GM23338 (cell line): ENCODE measurements around the gene KRT81. TPM values are rescaled to one million over a fixed set of nuclear protein-coding genes. Genes with fewer than 3 reads are reported as not detected.

ENCODE experiments used
- ATAC-seq: fragments of 200-7000 bp; cut with Tn5 transposase; 3 replicates; pipeline ENCODE4 v1.9.1; 2020
- DNase-seq: peaks from one replicate; pipeline ENCODE4 v3.0.0-alpha.2; 2015; ENCODE audit warnings: low spot score
- H2AFZ ChIP-seq: fragments of 200-600 bp; sonication (generic); 2 replicates; pipeline ENCODE4 v1.8.0; 2016; ENCODE audit warnings: antibody characterized with exemption, mild to moderate bottlenecking, moderate library complexity
- H3F3A ChIP-seq: fragments of 200-600 bp; sonication (generic); replicated peaks from 2 replicates; pipeline ENCODE4 v1.8.0; 2017; ENCODE audit warnings: antibody characterized with exemption, mixed run types, low read depth
- H3K27ac ChIP-seq: fragments of 200-600 bp; sonication (generic); 2 replicates; pipeline ENCODE4 v1.6.1; 2016; ENCODE audit warnings: low read depth
- H3K27me3 ChIP-seq: fragments of 200-600 bp; sonication (generic); 2 replicates; pipeline ENCODE4 v1.8.0; 2016; ENCODE audit warnings: mild to moderate bottlenecking, mixed run types, moderate library complexity; ENCODE audit not compliant: insufficient read depth
- H3K36me3 ChIP-seq: fragments of 200-600 bp; sonication (generic); 2 replicates; pipeline ENCODE4 v1.8.0; 2016; ENCODE audit warnings: mild to moderate bottlenecking; ENCODE audit not compliant: insufficient read depth
- H3K4me1 ChIP-seq: fragments of 200-600 bp; sonication (generic); 2 replicates; pipeline ENCODE4 v1.8.0; 2016; ENCODE audit warnings: mild to moderate bottlenecking, moderate library complexity; ENCODE audit not compliant: insufficient read depth
- H3K4me2 ChIP-seq: fragments of 200-600 bp; sonication (generic); 2 replicates; pipeline ENCODE4 v1.7.1; 2017; ENCODE audit warnings: mixed run types
- H3K4me3 ChIP-seq: fragments of 200-600 bp; sonication (generic); 2 replicates; pipeline ENCODE4 v1.6.1; 2016; ENCODE audit warnings: mixed run types
- H3K79me2 ChIP-seq: fragments of 200-600 bp; sonication (generic); replicated peaks from 2 replicates; pipeline ENCODE4 v1.8.0; 2017; ENCODE audit warnings: mild to moderate bottlenecking; ENCODE audit not compliant: insufficient read depth
- H3K9me2 ChIP-seq: fragments of 200-600 bp; sonication (generic); 2 replicates; pipeline ENCODE4 v1.8.0; 2017; ENCODE audit not compliant: insufficient read depth
- H4K20me1 ChIP-seq: fragments of 200-600 bp; sonication (generic); replicated peaks from 2 replicates; pipeline ENCODE4 v1.8.0; 2017; ENCODE audit warnings: mild to moderate bottlenecking; ENCODE audit not compliant: insufficient read depth
- H3K27ac Mint-ChIP-seq: 2 replicates; pipeline ENCODE4 v1.8.0; 2020; ENCODE audit warnings: inconsistent platforms, mild to moderate bottlenecking, moderate library complexity, mixed read lengths
- H3K27me3 Mint-ChIP-seq: 3 replicates; pipeline ENCODE4 v1.8.0; 2022; ENCODE audit warnings: low read depth, mild to moderate bottlenecking, moderate library complexity, mixed read lengths, inconsistent platforms; ENCODE audit not compliant: insufficient read depth, poor library complexity
- H3K36me3 Mint-ChIP-seq: 3 replicates; pipeline ENCODE4 v1.8.0; 2021; ENCODE audit warnings: low read depth, mild to moderate bottlenecking, inconsistent platforms, moderate library complexity, mixed read lengths
- H3K4me1 Mint-ChIP-seq: 3 replicates; pipeline ENCODE4 v1.8.0; 2020; ENCODE audit warnings: mild to moderate bottlenecking, inconsistent platforms, mixed read lengths
- H3K4me3 Mint-ChIP-seq: 3 replicates; pipeline ENCODE4 v1.8.0; 2021; ENCODE audit warnings: moderate library complexity, mild to moderate bottlenecking, inconsistent platforms, mixed read lengths
- H3K9me3 Mint-ChIP-seq: 3 replicates; pipeline ENCODE4 v1.8.0; 2020; ENCODE audit warnings: moderate library complexity, mild to moderate bottlenecking, inconsistent platforms, mixed read lengths
- CREB1 ChIP-seq: fragments of 250-450 bp; sonication (Bioruptor Pico); IDR thresholded peaks from 2 replicates; pipeline ENCODE4 v1.5.0; 2020; ENCODE audit warnings: low read depth, mild to moderate bottlenecking, moderate library complexity
- EZH2 ChIP-seq: fragments of 200-600 bp; sonication (generic); IDR thresholded peaks from one replicate; pipeline ENCODE4 v1.8.0; 2017; ENCODE audit warnings: antibody characterized with exemption, mild to moderate bottlenecking, low read depth; ENCODE audit not compliant: unreplicated experiment
- EZH2phosphoT487 ChIP-seq: fragments of 200-600 bp; sonication (generic); IDR thresholded peaks from one replicate; pipeline ENCODE4 v1.8.1; 2018; ENCODE audit warnings: antibody characterized with exemption; ENCODE audit not compliant: unreplicated experiment
- JUNB ChIP-seq: IDR thresholded peaks from one replicate; pipeline ENCODE4 v1.6.1; 2016; ENCODE audit warnings: antibody characterized with exemption; ENCODE audit not compliant: unreplicated experiment
- NANOG ChIP-seq: IDR thresholded peaks from 2 replicates; pipeline ENCODE4 v1.6.1; 2016; ENCODE audit warnings: antibody characterized with exemption, borderline replicate concordance
- POLR2AphosphoS5 ChIP-seq: IDR thresholded peaks from 2 replicates; pipeline ENCODE4 v1.6.1; 2016; ENCODE audit warnings: antibody characterized with exemption, low read depth
- STAT1 ChIP-seq: IDR thresholded peaks from one replicate; pipeline ENCODE4 v1.6.1; 2016; ENCODE audit warnings: antibody characterized with exemption; ENCODE audit not compliant: unreplicated experiment
- ZNF114 ChIP-seq: fragments of 250-450 bp; sonication (Bioruptor Pico); IDR thresholded peaks from 2 replicates; pipeline ENCODE4 v1.5.0; 2020; ENCODE audit warnings: mild to moderate bottlenecking, moderate library complexity
- polyA plus RNA-seq: library from polyadenylated mRNA; unstranded; fragments of >200 nt; fragmentation: Nextera tagmentation; extraction: Ambion mirVana; gene quantifications from 2 replicates; pipeline ENCODE4 v1.2.1, GENCODE V29; 2016
- total RNA-seq: library from RNA; depleted of rRNA; stranded (reverse); fragments of >200 nt; shearing (Covaris generic); gene quantifications from 2 replicates; pipeline ENCODE4 v1.2.3, GENCODE V29; 2014
- TF ChIP-seq, protein P1 (sequence below): fragments of 250-450 bp; sonication (Bioruptor Pico); IDR thresholded peaks from 2 replicates; pipeline ENCODE4 v1.5.0; 2020; ENCODE audit warnings: mild to moderate bottlenecking, moderate library complexity
- TF ChIP-seq, protein P2 (sequence below): IDR thresholded peaks from 2 replicates; pipeline ENCODE4 v1.6.1; 2016; ENCODE audit warnings: antibody characterized with exemption

Gene KRT81
- total and polyA plus RNA-seq, 2 experiments from 2014 or later, result not detected

DNA sequence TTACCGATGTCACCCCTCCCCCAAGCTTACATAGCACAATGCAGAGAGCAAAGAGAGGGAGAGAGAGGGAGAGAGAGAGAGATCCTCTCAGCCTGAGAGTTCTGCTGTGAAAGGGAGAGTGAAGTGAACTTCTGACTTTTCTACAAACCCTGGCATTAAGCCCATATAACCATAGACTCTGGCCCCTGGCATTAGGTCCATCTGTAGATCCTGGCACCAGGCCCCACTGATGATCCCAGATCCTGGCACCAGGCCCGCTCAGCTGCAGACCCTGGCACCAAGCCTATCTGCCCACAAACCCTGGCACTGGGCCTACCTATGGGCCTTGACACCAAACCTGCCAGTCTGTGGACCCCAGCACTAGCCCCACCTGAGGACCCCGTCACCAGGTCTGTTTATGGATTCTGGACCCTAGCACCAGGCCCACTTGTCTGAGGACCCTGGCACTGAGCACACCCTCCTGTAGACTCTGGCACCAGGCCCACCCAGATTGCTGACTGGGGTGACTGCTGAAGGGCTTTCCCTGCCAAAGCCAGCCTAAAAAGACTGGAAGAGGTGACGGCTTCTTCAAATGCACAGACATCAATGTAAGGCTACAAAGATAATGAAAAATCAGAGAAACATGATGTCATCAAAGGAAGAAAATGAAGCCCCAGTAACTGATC lies 44.4 kb upstream of the KRT81 start (continued):
- TF ChIP-seq, protein P1, sequence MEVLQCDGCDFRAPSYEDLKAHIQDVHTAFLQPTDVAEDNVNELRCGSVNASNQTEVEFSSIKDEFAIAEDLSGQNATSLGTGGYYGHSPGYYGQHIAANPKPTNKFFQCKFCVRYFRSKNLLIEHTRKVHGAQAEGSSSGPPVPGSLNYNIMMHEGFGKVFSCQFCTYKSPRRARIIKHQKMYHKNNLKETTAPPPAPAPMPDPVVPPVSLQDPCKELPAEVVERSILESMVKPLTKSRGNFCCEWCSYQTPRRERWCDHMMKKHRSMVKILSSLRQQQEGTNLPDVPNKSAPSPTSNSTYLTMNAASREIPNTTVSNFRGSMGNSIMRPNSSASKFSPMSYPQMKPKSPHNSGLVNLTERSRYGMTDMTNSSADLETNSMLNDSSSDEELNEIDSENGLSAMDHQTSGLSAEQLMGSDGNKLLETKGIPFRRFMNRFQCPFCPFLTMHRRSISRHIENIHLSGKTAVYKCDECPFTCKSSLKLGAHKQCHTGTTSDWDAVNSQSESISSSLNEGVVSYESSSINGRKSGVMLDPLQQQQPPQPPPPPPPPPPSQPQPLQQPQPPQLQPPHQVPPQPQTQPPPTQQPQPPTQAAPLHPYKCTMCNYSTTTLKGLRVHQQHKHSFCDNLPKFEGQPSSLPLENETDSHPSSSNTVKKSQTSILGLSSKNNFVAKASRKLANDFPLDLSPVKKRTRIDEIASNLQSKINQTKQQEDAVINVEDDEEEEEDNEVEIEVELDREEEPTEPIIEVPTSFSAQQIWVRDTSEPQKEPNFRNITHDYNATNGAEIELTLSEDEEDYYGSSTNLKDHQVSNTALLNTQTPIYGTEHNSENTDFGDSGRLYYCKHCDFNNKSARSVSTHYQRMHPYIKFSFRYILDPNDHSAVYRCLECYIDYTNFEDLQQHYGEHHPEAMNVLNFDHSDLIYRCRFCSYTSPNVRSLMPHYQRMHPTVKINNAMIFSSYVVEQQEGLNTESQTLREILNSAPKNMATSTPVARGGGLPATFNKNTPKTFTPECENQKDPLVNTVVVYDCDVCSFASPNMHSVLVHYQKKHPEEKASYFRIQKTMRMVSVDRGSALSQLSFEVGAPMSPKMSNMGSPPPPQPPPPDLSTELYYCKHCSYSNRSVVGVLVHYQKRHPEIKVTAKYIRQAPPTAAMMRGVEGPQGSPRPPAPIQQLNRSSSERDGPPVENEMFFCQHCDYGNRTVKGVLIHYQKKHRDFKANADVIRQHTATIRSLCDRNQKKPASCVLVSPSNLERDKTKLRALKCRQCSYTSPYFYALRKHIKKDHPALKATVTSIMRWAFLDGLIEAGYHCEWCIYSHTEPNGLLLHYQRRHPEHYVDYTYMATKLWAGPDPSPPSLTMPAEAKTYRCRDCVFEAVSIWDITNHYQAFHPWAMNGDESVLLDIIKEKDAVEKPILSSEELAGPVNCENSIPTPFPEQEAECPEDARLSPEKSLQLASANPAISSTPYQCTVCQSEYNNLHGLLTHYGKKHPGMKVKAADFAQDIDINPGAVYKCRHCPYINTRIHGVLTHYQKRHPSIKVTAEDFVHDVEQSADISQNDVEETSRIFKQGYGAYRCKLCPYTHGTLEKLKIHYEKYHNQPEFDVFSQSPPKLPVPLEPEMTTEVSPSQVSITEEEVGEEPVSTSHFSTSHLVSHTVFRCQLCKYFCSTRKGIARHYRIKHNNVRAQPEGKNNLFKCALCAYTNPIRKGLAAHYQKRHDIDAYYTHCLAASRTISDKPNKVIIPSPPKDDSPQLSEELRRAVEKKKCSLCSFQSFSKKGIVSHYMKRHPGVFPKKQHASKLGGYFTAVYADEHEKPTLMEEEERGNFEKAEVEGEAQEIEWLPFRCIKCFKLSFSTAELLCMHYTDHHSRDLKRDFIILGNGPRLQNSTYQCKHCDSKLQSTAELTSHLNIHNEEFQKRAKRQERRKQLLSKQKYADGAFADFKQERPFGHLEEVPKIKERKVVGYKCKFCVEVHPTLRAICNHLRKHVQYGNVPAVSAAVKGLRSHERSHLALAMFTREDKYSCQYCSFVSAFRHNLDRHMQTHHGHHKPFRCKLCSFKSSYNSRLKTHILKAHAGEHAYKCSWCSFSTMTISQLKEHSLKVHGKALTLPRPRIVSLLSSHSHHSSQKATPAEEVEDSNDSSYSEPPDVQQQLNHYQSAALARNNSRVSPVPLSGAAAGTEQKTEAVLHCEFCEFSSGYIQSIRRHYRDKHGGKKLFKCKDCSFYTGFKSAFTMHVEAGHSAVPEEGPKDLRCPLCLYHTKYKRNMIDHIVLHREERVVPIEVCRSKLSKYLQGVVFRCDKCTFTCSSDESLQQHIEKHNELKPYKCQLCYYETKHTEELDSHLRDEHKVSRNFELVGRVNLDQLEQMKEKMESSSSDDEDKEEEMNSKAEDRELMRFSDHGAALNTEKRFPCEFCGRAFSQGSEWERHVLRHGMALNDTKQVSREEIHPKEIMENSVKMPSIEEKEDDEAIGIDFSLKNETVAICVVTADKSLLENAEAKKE (CRISPR knock-in tag), result no peak

DNA sequence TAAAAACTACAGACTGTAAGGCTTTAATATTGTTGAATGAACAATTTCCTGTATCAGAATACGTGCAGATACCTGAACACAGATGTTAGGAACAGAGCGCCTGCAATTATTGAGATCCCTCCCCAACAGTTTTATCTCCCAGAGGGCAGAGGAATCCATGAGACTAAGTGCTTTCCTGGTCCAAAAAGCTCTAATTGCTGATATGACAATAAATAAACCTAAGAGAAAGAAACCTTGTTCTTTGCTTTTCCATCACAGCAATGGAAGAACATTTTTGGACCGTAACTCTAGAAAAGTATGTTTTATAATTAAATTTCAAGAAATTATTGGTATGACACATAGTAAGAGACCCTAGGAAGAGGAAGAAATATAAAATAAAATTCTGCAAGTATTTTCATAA lies 42.9 kb upstream of the KRT81 start:
- no peaks in the 10 kb centered on the region for H3K36me3 Mint-ChIP-seq
- Histone ChIP-seq H3K27me3 (no peaks in the 10 kb centered on the region), H3K36me3 (no peaks in the 10 kb centered on the region), H3K4me2 (no peak overlapping the region), H2AFZ (no peak overlapping the region), H3K4me1 (peaks cover 7% of the 10 kb centered on the region; the same call in 1 of the 2 replicates), H3K4me3 (no peak overlapping the region), H3K79me2 (no peaks in the 10 kb centered on the region), H3F3A (no peaks in the 10 kb centered on the region), H3K9me2 (no peaks in the 10 kb centered on the region), H3K27ac (no peak overlapping the region), H4K20me1 (no peaks in the 10 kb centered on the region)
- no peak overlapping the region for H3K4me3 Mint-ChIP-seq
- H3K4me1 Mint-ChIP-seq, result peaks cover 8% of the 10 kb centered on the region; the same call in 2 of the 3 replicates
- DNase-seq (no peak), ATAC-seq (no peak)
- no peaks in the 10 kb centered on the region for H3K9me3 Mint-ChIP-seq
- H3K27ac Mint-ChIP-seq, result no peak overlapping the region
- H3K27me3 Mint-ChIP-seq, result peaks cover 4% of the 10 kb centered on the region
- no peak for TF ChIP-seq NANOG
- no peak for TF ChIP-seq EZH2
- TF ChIP-seq, protein P2, sequence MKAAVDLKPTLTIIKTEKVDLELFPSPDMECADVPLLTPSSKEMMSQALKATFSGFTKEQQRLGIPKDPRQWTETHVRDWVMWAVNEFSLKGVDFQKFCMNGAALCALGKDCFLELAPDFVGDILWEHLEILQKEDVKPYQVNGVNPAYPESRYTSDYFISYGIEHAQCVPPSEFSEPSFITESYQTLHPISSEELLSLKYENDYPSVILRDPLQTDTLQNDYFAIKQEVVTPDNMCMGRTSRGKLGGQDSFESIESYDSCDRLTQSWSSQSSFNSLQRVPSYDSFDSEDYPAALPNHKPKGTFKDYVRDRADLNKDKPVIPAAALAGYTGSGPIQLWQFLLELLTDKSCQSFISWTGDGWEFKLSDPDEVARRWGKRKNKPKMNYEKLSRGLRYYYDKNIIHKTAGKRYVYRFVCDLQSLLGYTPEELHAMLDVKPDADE, result no peak
- TF ChIP-seq ZNF114 (CRISPR knock-in tag), result no peak
- TF ChIP-seq EZH2phosphoT487, result no peak
- no peak for TF ChIP-seq POLR2AphosphoS5
- no peak for TF ChIP-seq JUNB
- TF ChIP-seq CREB1 (CRISPR knock-in tag), result no peak
- no peak for TF ChIP-seq STAT1
